ENCODE measurements around the gene DUOX1. TPM values are rescaled to one million over a fixed set of nuclear protein-coding genes. Genes with fewer than 3 reads are reported as not detected.

Gene DUOX1
- total RNA-seq, 1 donor from 2014 or later: 12.6 TPM

DNA sequence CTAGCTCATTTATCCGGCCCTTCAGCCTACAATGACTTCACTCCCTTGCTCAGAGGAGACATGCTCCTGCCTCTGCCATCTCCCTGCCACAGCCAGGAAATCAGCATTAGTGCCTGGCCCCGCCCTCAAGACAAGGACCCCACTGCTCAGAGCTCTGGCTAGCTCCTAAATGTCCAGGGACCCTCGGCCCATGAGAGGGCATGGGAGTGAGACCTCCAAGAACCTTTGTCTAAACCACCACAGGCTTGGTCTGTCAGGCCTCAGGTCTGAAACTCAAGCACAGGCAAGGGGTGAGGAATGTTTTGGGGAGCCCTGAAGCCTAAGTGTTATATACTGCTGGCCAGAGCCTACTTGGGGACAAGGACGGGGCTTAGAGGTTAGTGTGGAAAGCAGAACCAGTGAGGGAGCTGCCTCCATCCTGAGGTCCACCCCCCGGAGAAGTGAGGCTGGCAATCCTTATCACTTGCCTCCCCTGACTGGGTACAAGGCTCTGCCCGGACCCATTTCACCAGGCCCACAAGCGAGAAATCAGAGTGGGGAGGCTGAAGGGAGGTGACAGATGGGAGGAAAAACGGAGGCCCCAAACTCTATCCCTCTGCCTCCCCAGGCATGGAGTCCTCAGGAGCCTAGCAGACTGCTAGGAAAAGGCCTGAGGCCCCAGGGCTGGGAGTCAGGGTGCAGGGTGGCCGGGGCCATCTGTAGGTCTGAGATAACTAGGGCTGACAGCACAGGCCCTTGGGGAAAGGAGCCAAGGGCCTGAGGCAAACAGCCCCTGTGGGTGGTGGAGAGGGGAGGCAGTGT, 39.2 kb downstream of the DUOX1 start:
- DNase-seq: no peak

DNA sequence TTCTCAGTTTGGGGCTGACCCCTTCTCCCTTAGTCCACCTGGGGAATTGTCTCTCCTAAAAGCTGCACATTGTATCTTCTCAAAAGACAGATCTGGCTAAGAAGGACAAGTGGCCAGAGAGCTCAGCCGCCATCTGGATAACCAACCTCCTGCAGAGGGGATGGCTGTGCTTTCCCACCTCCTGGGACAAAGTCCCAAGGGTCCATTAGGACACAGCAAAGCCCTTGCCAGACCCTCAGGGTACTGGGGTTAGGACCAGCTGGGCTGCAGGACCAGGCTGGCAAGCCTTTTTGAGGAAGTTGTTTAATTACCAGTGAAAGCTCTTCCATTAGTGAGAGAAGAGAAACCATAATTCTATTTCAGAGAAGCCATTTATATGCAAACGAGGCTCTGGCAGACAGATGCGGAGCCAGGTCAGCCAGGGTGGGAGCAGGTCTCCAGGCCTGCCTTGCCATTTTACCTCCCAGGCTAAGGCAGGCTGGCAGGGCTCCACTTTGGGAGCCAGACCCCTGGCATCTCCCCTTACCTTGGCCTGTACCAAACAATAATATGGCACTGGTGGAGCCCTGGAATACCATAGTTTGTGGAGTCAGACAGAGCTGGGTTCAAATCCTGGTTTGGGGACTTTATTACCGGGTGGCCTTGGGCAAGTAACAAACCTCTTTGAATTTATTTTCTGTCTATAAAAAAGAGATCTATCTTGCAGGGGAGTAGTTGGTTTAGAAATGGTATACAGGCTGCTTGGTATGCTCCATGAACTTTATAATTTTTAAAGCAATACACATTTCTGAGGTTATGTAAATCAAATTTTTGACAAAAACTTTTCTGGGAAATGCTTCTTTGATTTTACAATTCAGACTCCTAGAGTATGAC, 40.0 kb downstream of the DUOX1 start:
- DNase-seq: no peak

DNA sequence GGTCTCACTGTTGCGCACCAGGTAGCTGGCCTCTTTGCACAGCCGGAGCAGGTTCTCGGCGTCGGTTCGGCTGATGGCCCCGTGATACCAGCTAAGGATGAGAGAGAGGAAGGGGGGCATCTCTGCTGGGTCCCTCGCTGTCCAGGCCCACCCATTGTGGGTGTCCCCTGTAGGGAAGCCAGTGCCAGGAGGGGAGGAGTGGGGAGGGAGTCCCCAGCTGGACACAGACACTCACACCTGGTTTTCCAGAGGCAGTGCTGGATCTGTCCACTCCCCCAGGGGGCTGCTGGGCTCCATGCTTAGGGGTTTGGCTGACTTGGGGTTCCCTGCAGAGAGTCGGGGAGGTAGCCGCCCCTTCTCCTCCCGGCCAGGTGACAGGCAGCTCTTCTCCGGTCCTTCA, 42.1 kb downstream of the DUOX1 start:
- DNase-seq: no peak

DNA sequence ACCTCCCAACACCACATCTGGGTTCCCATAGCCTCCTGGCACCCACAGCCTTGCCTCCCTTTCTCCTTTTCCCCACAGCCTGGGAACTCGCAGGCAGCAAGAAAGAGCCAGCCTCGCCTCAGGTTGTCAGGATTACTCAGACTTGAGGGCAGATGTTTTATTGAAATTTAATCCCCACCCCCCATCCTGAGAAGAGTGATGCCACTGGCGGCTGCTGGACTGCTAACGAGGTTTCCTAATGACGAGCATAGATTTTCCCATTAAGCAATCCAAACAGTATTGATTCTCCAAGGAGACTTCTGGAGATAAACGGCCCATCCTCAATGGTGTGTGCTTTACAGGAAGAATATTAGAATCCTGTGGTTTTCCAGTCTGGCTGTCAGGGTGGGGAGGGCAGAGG, 44.3 kb downstream of the DUOX1 start:
- DNase-seq: no peak

DNA sequence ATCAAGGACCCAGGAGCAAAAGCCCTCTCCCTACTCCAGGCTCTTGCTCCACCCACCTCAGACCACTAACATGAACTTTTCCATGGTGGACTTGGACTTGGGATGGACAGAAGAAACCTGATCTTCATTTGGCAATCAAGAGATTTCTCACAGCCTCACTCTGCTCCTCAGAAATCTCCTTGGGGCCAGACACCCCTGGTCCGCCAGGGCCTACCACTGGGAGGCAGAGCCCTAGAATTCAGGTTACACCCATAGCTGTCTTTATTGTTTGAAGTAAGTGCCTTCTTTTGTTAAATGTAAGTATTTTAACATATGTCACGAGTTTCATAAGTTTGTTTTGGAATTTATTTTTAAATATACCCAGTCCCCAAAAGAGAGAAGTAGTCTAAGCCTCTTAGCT, 44.8 kb downstream of the DUOX1 start:
- no peak for DNase-seq

DNA sequence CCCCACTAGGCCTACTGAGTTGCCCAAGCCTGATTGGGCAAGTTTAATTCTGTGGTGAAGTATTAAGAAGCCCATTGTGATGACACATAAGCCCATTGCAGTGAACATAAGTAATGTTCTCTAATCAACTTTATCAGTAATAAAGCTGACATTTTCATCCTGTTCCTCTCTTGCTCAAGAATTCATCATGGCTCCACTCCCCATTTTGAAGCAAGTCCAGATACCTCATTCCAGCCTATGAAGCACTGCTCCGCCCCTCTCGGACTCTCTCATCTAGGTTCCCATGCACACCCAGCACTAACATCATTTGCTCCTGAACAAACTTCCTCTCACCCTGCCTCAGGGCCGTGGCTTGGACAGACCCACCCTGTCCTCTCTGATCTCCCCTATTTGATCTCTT, 47.5 kb downstream of the DUOX1 start:
- DNase-seq: no peak

DNA sequence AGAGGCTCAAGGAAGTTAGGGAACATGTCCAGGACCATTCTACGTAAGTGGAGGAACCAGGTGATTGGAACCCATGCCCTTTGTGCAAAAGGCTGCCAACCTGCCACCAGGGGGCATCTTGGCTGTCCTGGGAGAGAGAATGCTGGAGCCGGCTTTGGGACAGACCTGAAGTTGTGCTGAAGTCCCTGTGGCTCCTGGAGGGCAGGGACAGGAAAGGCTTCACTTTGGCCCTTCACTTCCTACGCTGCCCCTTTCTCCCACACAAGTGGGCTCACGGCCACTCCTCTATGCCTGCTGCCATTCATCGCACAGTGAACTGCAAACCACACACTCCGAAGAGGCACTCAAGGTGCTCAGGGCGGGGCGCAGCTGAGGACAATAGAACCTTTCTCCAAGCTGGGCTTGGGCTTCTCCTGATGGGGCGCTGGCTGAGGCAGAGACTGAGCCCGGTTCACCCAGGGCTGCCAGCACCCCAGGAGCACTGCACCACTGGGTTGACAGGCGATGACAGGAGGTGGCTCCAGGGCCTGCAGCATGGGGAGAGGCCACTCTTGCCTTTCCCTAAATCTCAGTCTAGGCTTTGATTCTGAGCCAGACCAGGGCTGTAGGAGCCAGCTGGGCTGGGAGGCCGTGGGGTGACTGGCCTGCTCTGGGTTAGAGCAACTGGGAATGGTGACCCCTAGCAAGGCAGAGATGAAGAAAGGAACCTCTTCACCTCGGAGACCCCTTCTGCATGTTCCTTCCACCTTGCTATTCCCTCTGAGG, 49.6 kb downstream of the DUOX1 start:
- DNase-seq: no peak

DNA sequence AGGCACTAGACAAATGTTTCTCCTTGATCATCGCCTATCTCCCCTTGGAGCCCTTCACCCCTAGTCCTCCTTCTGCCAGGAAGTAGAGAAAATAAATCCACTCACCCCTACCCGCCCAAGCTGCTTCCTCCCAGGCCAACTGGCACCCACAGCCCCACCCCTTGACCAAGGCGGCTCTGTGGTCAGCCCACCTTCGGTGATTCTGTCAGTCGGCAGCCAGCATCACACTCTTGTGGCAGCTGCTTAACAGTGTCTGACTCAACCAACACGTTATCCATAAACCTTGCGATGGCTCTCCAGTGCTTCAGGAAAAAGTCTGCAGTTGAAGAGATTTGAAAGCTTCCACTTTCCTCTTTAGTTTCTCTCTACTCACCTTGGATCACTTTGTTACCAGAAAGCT, 50.4 kb downstream of the DUOX1 start:
- no peak for DNase-seq

DNA sequence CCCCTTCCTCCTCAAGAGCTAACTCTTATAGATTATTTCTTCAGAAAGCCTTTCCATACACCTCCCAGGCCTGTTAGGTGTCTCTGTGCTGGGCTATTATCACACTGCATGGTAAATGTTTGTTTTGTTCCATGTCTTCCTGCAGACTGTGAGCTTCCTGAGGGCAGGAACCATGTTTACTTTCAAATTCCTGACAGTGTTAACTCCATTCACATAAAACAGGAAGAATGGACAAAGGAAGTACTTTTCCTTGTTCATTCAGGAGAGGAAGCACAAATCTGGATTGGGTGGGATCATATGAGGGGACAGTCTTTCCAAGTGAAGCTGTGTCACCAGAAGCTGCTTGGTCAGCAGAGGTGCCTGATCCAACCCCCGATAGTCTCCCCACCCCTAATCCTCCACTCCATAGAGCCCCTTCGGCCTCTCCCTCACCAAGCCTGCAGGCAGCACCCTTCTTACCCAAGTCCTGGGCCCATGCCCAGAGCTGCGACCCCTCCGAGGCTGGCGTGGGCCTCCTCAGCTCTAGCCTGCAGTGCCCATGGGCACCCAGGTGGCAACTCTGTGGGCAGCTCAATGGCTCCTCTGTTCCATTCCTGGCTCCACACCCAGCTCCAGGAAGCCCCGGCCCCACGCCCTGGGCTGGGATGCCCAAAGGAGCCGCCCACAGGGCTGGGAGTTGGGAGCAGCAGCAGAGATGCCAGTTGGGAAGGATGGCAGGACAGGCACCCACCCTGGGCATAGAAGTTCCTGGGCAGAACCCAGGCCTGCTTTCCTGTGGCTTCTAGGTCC, 51.0 kb downstream of the DUOX1 start:
- no peak for DNase-seq

DNA sequence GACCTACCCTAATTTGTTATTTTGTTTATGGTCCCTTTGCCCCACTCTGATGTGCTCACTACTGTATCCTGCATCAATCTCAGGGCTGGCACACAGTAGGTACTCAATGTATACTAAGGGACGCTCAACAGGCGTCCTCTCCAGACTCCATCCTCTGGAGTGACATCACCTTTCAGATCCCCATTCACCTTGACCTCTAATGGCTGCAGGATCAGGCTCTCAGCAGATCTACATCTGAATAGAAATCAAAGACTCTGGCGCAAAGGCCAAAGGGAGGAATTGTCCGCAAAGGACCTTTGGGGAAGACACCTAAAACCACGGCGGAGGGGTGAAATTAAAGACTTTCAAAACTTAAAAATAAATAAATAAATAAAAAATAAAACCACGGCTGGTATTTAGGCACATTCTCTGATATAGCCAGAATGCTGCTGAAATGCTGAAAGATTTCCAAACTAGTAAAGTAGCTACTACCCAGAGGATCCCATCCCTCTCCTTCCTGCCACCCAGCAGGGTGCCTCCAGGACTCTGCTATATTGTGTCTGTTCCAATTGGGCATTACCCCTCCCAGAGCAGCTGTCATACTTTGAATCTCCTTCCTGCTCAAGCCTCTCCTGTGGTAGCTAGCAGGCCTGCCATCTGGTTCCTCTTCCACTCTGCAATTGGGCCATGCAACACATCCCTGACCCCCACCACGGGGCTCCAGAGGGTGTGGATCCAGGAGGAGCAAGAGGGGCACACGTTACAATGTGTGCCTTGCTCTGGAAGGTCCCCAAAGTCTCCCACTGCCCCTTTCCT, 51.9 kb downstream of the DUOX1 start:
- DNase-seq: no peak

DNA sequence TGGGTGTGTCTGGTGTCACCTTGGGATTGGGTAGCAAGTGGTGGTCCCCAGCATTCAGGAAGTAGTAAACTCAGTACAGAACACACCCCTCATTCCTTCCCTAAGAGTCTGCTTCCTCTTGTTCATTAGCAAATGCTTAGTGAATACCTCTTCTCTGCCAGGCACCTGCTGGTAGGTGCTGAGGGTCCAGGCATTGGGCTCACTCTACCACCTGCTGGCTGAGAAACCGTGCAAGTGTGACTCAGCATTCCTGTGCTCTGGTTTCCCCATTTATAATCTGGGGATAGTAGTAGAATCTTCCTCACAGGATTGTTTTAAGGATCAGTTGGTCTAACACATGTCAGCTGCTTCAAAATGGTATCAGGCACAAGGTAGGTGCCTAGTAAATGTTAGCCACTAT, 53.2 kb downstream of the DUOX1 start:
- no peak for DNase-seq

DNA sequence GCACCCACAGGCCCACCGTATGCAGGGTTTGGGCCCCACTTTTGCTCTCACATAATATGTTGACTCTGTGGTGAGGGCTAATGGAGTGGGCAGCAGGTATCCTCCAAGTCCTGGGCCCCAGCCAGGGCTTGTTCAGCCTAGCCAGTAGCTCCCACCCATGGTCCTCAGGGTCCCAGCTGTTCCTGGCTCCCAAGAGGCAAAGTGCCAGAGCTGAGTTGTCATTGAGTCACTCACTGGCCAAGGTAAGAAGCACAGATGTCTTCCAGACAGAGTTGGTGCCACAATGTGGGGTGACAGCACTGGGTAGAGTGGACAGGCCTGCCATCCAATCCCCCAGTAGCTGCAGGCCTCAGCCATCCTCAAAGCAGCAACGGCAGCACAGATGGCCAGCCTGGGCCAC, 53.7 kb downstream of the DUOX1 start:
- DNase-seq: no peak

DNA sequence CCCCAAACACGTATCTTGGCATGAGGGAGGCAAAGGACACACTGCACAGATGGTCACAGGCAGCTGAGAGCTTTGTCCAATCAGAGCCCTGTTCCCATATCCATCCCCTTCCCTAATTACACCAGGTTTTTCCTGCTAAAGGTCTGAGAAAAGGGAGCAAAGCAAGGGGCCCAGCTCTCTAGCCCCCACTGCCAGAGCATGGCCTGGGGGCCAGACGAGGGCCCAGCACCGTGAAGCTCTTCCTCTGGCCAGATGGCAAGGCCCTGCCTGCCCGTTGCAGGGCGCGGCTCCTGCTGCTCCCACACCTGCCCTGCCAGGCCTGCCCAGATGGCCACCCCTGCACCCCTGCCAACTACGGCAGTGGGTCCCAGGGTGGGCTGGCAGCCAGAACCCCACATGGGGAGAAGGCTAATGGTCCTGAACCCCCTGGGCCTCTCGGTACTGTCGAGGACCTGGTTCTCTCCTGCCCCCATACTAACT, 54.8 kb downstream of the DUOX1 start:
- DNase-seq: no peak

DNA sequence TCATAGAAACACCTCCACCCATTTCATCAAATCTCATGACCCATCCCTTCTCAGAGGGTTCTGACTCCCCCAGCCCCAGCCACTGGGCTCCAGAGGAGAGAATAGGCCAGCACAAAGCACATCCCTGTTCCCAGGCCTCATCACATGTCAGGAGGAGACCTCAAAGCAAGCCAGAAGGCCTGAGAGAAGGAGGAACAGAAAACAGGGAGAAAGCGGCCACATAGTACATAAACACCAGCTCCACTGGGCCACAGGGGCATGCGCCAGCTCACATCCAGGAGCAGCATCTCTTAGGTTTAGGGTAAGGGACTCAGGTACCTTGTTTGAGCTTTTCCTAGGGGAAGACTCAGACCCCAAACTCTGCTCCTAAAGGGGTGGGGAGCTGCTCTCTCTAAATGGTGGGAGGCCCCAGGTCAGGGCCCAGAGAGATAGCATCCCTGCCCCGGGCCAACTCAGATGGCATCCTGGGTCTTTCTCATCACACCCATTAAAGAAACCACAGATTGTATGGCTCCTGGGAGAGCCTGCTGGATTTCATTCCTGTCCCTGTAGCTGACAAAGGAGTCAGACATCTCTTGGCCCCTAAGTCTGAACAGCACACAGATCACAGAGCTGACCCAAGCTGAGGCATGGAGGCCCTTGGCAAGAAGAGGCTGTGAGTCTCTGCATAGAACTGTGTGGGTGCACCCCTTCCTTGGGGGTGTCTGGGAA, 55.4 kb downstream of the DUOX1 start:
- DNase-seq: no peak

DNA sequence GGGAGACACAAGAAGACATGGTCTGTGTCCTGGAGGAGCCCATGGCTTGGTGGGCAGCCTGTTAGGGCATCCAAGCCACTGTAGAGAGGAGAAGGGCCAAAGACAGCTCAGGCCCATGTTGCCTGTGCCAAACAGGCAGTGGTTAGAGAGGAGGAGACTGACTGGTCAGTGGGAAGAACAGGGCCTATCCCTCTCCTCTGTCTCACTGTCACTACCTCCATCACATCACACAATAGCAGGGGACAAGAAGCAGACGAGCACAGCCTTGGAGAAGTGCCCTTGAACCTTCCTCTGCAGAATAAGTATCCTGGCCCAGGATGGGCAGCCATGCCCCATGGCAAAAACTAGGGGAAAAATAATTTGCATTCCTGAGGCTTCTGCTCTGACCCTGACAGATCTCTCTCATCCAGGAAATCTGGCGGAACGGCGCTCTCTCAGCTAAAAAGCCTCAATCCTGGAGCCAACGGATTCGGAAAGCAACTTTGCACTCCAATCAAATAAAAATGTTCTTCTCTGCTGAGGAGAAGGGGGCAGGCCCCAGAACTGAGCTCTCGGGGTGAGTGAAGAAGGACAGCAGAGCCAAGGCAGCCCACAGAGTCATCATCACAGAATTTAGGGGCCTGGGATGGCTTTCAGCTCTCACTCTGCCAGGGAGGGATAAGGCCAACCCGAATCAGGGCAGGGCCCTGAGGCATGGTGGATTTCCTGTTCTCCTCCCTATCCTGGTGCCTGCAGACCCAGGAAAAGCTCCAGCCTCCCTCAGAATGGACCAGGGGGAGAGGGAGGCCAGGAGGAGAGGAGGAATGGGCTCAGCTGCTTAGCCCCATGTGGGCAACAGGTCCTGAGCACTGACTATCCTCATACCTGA, 56.3 kb downstream of the DUOX1 start:
- no peak for DNase-seq

DNA sequence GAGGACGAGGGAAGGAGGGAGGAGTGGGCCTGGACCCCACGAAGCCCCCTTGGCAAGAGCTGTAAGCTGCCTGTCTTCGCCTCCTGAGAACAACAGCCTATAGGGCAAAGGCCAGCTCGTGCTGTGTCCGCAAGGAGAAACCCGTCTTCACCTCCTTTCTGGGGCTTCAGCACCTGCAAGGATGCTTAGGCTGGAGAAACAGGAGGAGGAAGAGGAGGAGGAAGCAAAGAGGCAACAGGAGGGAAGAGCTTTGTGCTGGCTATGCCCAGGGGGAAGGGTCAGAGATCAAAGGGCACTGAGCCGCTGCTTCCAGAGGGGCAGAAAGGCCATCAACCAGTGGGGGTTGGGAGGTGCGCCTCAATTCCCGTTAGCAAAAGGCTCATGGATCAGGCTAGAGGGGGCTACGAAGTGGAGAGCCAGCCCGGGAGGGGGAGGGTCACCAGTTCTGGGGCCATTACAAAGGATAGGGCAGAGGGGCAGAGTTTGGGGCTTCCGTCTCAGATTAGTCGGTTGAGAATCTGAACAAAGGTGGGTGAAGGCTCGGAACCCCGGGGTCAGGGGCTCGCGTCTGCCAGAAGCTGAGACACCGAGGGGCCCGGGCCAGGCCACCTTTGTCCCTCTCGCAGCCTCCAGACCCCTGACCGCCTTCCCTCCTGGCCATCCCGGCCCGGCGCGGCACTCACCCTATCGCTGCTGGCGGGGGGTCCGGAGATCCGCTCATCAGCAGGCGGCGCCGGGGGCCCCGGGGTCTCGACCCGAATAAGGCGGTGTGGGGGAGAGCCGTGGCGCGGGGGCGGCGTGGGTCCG, 57.2 kb downstream of the DUOX1 start:
- no peak for DNase-seq

DNA sequence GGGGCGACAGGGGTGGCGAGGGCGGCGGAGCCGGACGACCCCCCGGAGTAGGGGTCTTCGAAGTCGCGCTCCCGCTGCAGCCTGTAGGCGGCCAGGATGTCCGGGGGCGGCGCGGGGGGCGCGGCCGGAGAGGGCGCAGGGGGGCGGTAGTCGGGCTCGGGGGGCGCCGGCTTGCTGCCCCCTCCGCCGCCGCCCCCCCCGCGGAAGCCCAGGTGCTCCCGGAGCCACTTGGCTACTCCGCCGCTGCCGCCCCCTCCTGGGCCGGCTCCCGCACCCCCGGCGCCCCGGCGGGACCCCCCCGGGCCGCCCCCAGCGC, 57.7 kb downstream of the DUOX1 start:
- no peak for DNase-seq

Measured in skin of body (tissue), 2 donors.